Natural killer cell treated with Interleukin-12 subunit alpha and Interleukin-12 subunit beta and Interleukin-15 and Interleukin-18, amount 100 ng/mL, for 72 hours (primary cell): ENCODE results near the gene NOXA1. TPM values are rescaled to one million over a fixed set of nuclear protein-coding genes. Genes with fewer than 3 reads are reported as not detected.

Experiments used
- ATAC-seq, 2 donors: fragments of 150-1000 bp; cut with Tn5 transposase in 1 of 2; sonication (Bioruptor Pico), chemical (Tn5 transposase) in 1 of 2; 2 replicates each; pipeline ENCODE4 v1.10.0; 2021
- DNase-seq: peaks from one replicate; pipeline ENCODE4 v3.0.0; 2022; ENCODE audit warnings: low spot score
- H3K27ac Mint-ChIP-seq, 2 donors: 1 replicate in 1 of 2; 2 replicates in 1 of 2; pipeline ENCODE4 v1.8.0; 2022; ENCODE audit warnings: mixed read lengths in 2 of 2, mild to moderate bottlenecking in 1 of 2, moderate library complexity in 1 of 2
- H3K27me3 Mint-ChIP-seq, 2 donors: 1 replicate in 1 of 2; 2 replicates in 1 of 2; pipeline ENCODE4 v1.8.0; 2022; ENCODE audit warnings: mixed read lengths in 2 of 2
- H3K36me3 Mint-ChIP-seq: one replicate; pipeline ENCODE4 v1.8.0; 2022; ENCODE audit warnings: mixed read lengths
- H3K4me1 Mint-ChIP-seq, 2 donors: 1 replicate in 1 of 2; 2 replicates in 1 of 2; pipeline ENCODE4 v1.8.0; 2022; ENCODE audit warnings: low read depth in 2 of 2, mixed read lengths in 2 of 2, mild to moderate bottlenecking in 1 of 2
- H3K4me3 Mint-ChIP-seq: one replicate; pipeline ENCODE4 v1.8.0; 2022; ENCODE audit warnings: mixed read lengths
- H3K9me3 Mint-ChIP-seq: 2 replicates; pipeline ENCODE4 v1.8.0; 2022; ENCODE audit warnings: mixed read lengths
- total RNA-seq, 2 donors: library from RNA; stranded (reverse); gene quantifications; one replicate each; pipeline ENCODE4 v1.2.3, GENCODE V29; 2022

NOXA1 gene
- total RNA-seq, 2 donors from 2014 or later: 0.33 to 0.62 TPM

DNA sequence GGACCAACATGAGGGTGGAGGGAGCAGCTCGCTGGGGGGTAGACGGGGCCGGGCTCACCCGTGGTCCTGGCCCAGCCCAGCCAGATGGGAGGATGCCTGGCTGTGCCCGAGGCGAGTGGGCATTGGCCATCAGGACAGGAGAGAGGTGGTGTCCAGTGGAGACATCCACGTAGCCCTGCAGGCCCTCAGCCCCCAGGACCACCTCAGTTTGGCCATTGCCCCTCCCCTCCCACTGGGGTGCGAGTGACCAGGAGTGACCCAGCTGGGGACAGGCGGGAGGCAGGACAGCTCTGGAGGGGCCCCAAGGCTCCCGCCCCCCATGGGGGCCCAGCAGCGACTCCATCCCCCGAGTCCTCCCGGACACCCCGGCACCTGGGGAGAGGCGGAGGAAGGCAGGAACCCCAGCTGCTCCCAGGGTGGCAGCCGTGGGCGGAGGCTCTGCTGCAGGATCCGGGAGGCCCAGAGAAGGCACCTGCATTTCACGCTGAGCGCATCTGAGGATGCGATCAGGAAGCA lies 8.3 kb downstream of the NOXA1 start:
- no peak for ATAC-seq
- Mint-ChIP-seq H3K27me3 (no peaks in the 10 kb centered on the region), H3K9me3 (no peaks in the 10 kb centered on the region), H3K27ac (no peak overlapping the region), H3K4me3 (no peak overlapping the region), H3K36me3 (no peaks in the 10 kb centered on the region), H3K4me1 (no peaks in the 10 kb centered on the region)
- DNase-seq: no peak

GRCh38 chr9:137432687-137433348 lies 9.6 kb downstream of the NOXA1 start:
- Mint-ChIP-seq H3K4me1 (no peaks in the 10 kb centered on the region), H3K4me3 (no peak overlapping the region), H3K27me3 (no peaks in the 10 kb centered on the region), H3K9me3 (no peaks in the 10 kb centered on the region), H3K36me3 (no peaks in the 10 kb centered on the region), H3K27ac (no peak overlapping the region)
- DNase-seq: no peak
- ATAC-seq: no peak

DNA sequence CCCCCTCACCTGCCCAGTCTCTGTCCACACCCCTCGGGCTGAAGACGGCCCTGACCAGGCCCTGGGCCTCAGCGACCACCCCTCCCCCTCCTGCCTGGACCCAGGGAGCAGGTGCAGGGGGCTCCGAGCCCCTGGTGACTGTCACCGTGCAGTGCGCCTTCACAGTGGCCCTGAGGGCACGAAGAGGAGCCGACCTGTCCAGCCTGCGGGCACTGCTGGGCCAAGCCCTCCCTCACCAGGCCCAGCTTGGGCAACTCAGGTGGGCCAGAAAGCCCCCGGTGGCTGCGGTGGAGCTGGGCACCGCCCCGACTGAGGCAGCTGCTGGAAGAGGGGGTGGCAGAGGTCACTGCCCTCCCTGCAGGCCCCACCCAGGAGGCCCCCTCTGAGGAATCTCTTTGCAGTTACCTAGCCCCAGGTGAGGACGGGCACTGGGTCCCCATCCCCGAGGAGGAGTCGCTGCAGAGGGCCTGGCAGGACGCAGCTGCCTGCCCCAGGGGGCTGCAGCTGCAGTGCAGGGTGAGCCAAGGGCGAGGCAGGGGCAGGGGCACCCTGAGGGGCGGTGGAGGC lies 10.2 kb downstream of the NOXA1 start:
- Mint-ChIP-seq H3K4me1 (no peaks in the 10 kb centered on the region), H3K4me3 (no peak overlapping the region), H3K27ac (no peak overlapping the region), H3K36me3 (no peaks in the 10 kb centered on the region), H3K9me3 (no peaks in the 10 kb centered on the region), H3K27me3 (no peaks in the 10 kb centered on the region)
- no peak for DNase-seq
- ATAC-seq: no peak

DNA sequence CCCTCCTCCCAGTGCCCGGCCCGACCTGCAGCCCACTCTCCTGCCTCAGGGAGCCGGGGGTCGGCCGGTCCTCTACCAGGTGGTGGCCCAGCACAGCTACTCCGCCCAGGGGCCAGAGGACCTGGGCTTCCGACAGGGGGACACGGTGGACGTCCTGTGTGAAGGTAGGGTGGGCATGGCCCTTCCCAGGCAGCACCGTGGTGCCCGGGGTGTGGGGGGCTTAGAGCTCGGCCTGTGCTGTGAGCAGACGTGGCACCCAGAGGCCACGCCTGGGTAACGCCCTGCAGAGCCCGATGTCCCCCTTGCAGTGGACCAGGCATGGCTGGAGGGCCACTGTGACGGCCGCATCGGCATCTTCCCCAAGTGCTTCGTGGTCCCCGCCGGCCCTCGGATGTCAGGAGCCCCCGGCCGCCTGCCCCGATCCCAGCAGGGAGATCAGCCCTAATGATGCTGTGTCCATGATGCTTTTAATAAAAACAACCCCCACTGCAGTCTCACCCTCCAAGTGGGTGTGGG lies 10.8 kb downstream of the NOXA1 start:
- no peaks in the 10 kb centered on the region for H3K27me3 Mint-ChIP-seq
- no peak overlapping the region for H3K4me3 Mint-ChIP-seq
- H3K27ac Mint-ChIP-seq: no peak overlapping the region
- no peaks in the 10 kb centered on the region for H3K4me1 Mint-ChIP-seq
- ATAC-seq: no peak
- H3K36me3 Mint-ChIP-seq: no peaks in the 10 kb centered on the region
- no peak for DNase-seq
- no peaks in the 10 kb centered on the region for H3K9me3 Mint-ChIP-seq

GRCh38 chr9:137434498-137435380 lies 11.5 kb downstream of the NOXA1 start:
- Mint-ChIP-seq H3K4me3 (no peak overlapping the region), H3K9me3 (no peaks in the 10 kb centered on the region), H3K27me3 (peaks cover 0 to 2% of the 10 kb centered on the region in 2 donors), H3K4me1 (peaks cover 0 to 3% of the 10 kb centered on the region in 2 donors), H3K27ac (no peak overlapping the region), H3K36me3 (no peaks in the 10 kb centered on the region)
- DNase-seq (no peak), ATAC-seq (peak in 1 of 2 donors; percentile 9)

GRCh38 chr9:137435381-137435891 lies 12.2 kb downstream of the NOXA1 start:
- Mint-ChIP-seq H3K4me3 (no peak overlapping the region), H3K4me1 (peaks cover 0 to 3% of the 10 kb centered on the region in 2 donors), H3K9me3 (no peaks in the 10 kb centered on the region), H3K27me3 (peaks cover 0 to 2% of the 10 kb centered on the region in 2 donors), H3K27ac (no peak overlapping the region), H3K36me3 (no peaks in the 10 kb centered on the region)
- DNase-seq (no peak), ATAC-seq (peak in 1 of 2 donors; percentile 7)

DNA sequence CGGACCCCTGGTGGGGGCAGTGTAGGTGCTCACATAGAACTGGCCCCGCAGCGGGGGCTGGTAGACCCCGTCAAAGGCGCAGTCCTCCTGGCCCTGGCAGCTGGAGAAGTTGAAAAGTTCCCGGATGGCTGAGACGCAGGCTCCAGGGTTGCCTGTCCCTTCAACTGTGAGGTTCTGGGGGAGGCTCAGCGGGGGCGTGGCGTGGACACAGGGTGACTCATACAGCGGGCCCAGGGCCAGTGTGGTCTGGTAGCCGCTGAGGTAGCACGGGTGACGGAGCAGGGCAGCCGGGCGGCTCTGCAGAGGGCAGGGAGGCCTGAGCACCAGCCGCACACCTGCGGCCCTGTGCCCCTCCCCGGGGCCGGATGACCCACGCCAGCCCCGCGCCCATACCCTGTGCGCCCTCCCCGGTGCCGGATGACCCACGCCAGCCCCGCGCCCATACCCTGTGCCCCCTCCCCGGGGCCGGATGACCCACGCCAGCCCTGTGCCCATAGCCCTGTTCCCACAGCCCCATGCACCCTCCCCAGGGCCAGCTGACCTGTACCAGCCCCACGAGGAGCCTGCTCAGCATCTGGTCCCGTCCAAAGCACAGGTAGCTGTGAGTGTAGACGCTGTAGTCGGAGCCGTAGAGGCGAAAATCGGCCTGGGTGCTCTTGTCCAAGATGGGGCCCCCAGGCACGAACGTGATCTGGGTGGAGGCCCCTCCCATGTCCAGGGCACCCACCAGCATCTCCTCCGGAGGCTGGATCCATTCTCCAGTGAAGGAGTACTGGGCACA lies 13.0 kb downstream of the NOXA1 start:
- DNase-seq: no peak
- peaks cover 0 to 3% of the 10 kb centered on the region in 2 donors for H3K4me1 Mint-ChIP-seq
- H3K4me3 Mint-ChIP-seq: no peak overlapping the region
- no peak for ATAC-seq
- H3K27me3 Mint-ChIP-seq: peaks cover 0 to 2% of the 10 kb centered on the region in 2 donors
- H3K36me3 Mint-ChIP-seq: no peaks in the 10 kb centered on the region
- no peaks in the 10 kb centered on the region for H3K9me3 Mint-ChIP-seq
- H3K27ac Mint-ChIP-seq: no peak overlapping the region

DNA sequence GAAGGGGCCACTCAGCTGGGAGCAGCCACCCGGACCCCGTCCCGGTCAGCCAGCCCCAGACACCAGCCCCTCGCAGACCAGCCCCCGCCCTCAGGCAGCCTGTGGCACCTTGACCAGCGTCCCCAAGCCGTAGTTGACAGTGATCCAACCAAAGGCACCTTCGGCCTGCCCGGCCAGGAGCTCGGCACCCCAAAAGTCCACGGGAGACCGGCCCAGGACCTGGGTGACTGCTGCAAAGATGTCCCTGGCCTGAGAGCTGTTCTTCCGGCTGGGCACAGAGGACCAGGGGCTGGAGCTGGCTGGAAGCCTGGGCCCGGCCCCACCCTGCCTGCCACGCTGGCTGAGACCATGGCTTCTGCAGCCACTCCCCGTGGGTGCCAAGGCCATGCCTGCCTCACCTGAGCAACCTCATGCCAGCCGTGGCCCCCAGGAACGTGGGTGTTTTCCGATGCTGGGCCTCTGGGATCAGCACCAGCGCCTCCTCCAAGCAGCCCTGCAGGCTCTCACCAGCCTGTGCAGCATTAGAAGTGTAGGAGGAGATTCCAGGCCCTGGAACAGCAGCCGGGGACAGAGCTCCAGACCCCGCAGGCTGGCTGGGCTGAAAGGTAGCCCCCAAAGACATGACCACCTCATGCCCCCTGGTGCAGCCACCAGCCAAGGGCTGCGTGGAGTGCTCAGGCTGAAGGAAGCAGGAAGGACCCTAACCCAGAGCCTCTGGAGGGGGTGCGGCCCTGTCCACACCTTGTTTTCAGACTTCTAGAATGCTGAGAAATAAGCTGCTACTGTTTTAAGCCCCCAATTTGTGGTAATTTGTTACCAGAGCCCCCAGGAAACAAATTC lies 13.8 kb downstream of the NOXA1 start:
- Mint-ChIP-seq H3K9me3 (no peaks in the 10 kb centered on the region), H3K27ac (no peak overlapping the region), H3K4me1 (peaks cover 4 to 6% of the 10 kb centered on the region in 2 donors), H3K27me3 (peaks cover 5% of the 10 kb centered on the region in 2 donors), H3K36me3 (no peaks in the 10 kb centered on the region), H3K4me3 (no peak overlapping the region)
- ATAC-seq (no peak), DNase-seq (no peak)

- Mint-ChIP-seq H3K4me3 (no peak overlapping the region), H3K4me1 (peaks cover 5 to 6% of the 10 kb centered on the region in 2 donors), H3K27ac (no peak overlapping the region), H3K36me3 (no peaks in the 10 kb centered on the region), H3K9me3 (no peaks in the 10 kb centered on the region), H3K27me3 (peaks cover 5 to 8% of the 10 kb centered on the region in 2 donors)
- ATAC-seq (no peak), DNase-seq (no peak)
Measured at GRCh38 chr9:137437691-137438590, 14.7 kb downstream of the NOXA1 start.

DNA sequence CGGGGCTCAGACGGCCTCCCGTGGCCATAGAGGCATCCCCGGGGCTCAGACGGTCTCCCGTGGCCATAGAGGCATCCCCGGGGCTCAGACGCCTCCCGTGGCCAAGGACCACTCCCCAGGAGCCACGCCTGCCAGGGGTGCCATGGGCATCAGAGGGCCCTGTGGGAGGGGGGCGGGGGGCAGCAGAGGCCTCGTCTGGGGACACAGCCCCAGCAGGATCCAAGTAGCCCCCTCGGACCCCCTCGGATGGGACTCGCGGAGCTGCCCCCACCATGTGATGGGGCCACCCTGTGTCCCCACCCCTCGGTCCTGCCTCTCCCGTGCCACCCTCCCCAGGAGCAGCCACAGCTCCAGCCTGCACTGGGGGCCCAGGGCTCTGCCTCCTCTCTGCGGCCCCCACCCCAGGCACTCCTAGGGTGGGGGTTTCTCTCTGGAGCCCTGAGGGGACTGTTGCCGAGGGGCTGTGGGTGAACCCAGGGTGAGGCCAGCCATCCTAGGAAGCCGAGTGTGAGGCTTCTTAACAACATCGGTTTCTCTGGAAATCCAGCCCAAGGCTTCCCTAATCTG lies 15.5 kb downstream of the NOXA1 start:
- H3K27me3 Mint-ChIP-seq: peaks cover 8 to 12% of the 10 kb centered on the region in 2 donors
- peak; percentile 60 for DNase-seq
- ATAC-seq: no peak
- no peak overlapping the region for H3K4me3 Mint-ChIP-seq
- H3K9me3 Mint-ChIP-seq: no peaks in the 10 kb centered on the region
- H3K27ac Mint-ChIP-seq: no peak overlapping the region
- no peaks in the 10 kb centered on the region for H3K36me3 Mint-ChIP-seq
- peaks cover 5 to 6% of the 10 kb centered on the region in 2 donors for H3K4me1 Mint-ChIP-seq

DNA sequence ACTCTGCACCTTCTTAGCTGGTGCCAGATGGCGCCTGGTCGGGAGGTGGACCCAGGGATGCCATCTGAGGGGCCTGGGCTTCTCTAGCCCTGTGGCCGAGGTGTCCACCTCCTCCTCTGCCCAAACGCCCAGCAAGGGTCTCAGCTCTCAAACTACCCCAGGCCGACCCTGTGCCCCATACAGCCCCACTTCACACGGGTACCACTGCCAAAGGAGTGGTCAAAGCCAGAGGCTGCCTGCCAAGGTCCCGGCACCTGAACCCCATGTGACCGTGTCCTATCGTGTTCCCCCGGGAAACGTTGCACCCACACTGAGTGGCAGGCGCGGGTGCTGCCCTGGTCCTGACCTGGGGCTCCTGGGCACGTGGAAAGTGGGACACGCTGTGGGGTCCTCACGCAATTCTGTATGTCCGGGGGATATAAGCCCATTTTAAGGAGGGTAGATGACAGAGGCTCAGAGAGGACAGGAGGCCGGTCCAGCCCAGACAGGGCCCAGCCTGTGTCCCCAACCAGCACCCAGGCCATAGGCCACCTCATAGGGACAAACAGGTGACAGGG lies 16.0 kb downstream of the NOXA1 start:
- ATAC-seq: no peak
- Mint-ChIP-seq H3K9me3 (no peaks in the 10 kb centered on the region), H3K27ac (no peak overlapping the region), H3K4me3 (peak overlapping the region; percentile 44), H3K36me3 (no peaks in the 10 kb centered on the region), H3K4me1 (peaks cover 5 to 6% of the 10 kb centered on the region in 2 donors), H3K27me3 (peaks cover 8 to 15% of the 10 kb centered on the region in 2 donors)
- DNase-seq: no peak
